K562 (cell line): Measurements from ENCODE around the gene SLC16A5. TPM values are rescaled to one million over a fixed set of nuclear protein-coding genes. Genes with fewer than 3 reads are reported as not detected.

ENCODE experiments used
- BHLHE40 ChIP-seq: IDR thresholded peaks from 2 replicates; pipeline ENCODE4 v1.6.1; 2011; ENCODE audit warnings: low read length, improper control_type of control experiment
- CREM ChIP-seq: IDR thresholded peaks from 2 replicates; pipeline ENCODE4 v1.6.1; 2014; ENCODE audit warnings: antibody characterized with exemption, low read depth
- ETV1 ChIP-seq: fragments of 450-650 bp; conservative IDR thresholded peaks from 2 replicates; pipeline ENCODE4 v1.6.1; 2016; ENCODE audit warnings: missing genetic modification characterization, control low read depth, low read depth, missing compliant biosample characterization
- HDAC1 ChIP-seq, 2 experiments: fragments of 450-650 bp; IDR thresholded peaks; 2 replicates each; pipeline ENCODE4 v1.6.1; 2016 to 2017; ENCODE audit warnings: inconsistent platforms in 1 of 2, mild to moderate bottlenecking in 1 of 2, moderate library complexity in 1 of 2
- L3MBTL2 ChIP-seq: fragments of 450-650 bp; IDR thresholded peaks from 2 replicates; pipeline ENCODE4 v1.6.1; 2016; ENCODE audit warnings: mild to moderate bottlenecking, moderate library complexity
- MECOM ChIP-seq: fragments of 250-450 bp; sonication (Bioruptor Pico); IDR thresholded peaks from 2 replicates; pipeline ENCODE4 v1.8.0; 2022; ENCODE audit warnings: inconsistent platforms
- MTA1 ChIP-seq: fragments of 450-650 bp; IDR thresholded peaks from 2 replicates; pipeline ENCODE4 v1.6.1; 2017; ENCODE audit warnings: borderline replicate concordance
- MTA2 ChIP-seq: fragments of 450-650 bp; IDR thresholded peaks from 2 replicates; pipeline ENCODE4 v1.6.1; 2016; ENCODE audit warnings: low read depth
- NFE2 ChIP-seq: IDR thresholded peaks from 2 replicates; pipeline ENCODE4 v1.6.1; 2014; ENCODE audit warnings: antibody characterized with exemption, low read depth
- NFIC ChIP-seq: fragments of 450-650 bp; IDR thresholded peaks from 2 replicates; pipeline ENCODE4 v1.6.1; 2017; ENCODE audit warnings: mild to moderate bottlenecking, inconsistent platforms
- NR2C2 ChIP-seq, 2 experiments: fragments of 200-800 bp in 1 of 2; sonication (Bioruptor generic) in 1 of 2; sonication (generic) in 1 of 2; formaldehyde crosslinking in 1 of 2; IDR thresholded peaks; 2 replicates each; pipeline versions ENCODE4 v1.6.1 to v1.8.0; 2016 to 2022; ENCODE audit warnings: mild to moderate bottlenecking in 1 of 2, missing compliant biosample characterization in 1 of 2, missing genetic modification characterization in 1 of 2, missing genetic modification reagents in 1 of 2
- RAD21 ChIP-seq, 2 experiments: fragments of 250-450 bp in 1 of 2; fragments of 450-650 bp in 1 of 2; sonication (Bioruptor Pico) in 1 of 2; formaldehyde crosslinking in 1 of 2; IDR thresholded peaks in 1 of 2; conservative IDR thresholded peaks in 1 of 2; 2 replicates each; pipeline versions ENCODE4 v1.4.0 to v1.8.0; 2020 to 2022; ENCODE audit warnings: mild to moderate bottlenecking in 2 of 2, moderate library complexity in 1 of 2
- RBFOX2 ChIP-seq: fragments of 200-400 bp; formaldehyde crosslinking; IDR thresholded peaks from 2 replicates; pipeline ENCODE4 v1.6.1; 2017; ENCODE audit warnings: low read depth, mild to moderate bottlenecking, low read length, moderate library complexity
- TEAD4 ChIP-seq, 2 experiments: sonication (generic) in 1 of 2; formaldehyde crosslinking in 1 of 2; IDR thresholded peaks; 2 replicates each; pipeline versions ENCODE4 v1.6.1 to v1.8.0; 2012 to 2022; ENCODE audit warnings: borderline replicate concordance in 1 of 2, inconsistent platforms in 1 of 2, low read length in 1 of 2, mild to moderate bottlenecking in 1 of 2, missing genetic modification reagents in 1 of 2
- XRCC5 ChIP-seq: fragments of 200-400 bp; formaldehyde crosslinking; IDR thresholded peaks from 2 replicates; pipeline ENCODE4 v1.6.1; 2017; ENCODE audit warnings: low read depth, mild to moderate bottlenecking, low read length
- ZNF197 ChIP-seq: fragments of 200-800 bp; sonication (Bioruptor generic); IDR thresholded peaks from 2 replicates; pipeline ENCODE4 v1.6.1; 2016; ENCODE audit warnings: low read depth, missing genetic modification characterization, missing compliant biosample characterization
- ZNF41 ChIP-seq: fragments of 250-450 bp; sonication (Bioruptor Pico); conservative IDR thresholded peaks from 2 replicates; pipeline ENCODE4 v1.4.0; 2020; ENCODE audit warnings: mild to moderate bottlenecking
- polyA plus RNA-seq, 8 experiments: library from polyadenylated mRNA; depleted of rRNA in 4 of 8; stranded (reverse) in 5 of 8; unstranded in 3 of 8; fragments of >200 nt; fragmentation: Nextera tagmentation in 2 of 8; fragmentation: Illumina TruSeq in 1 of 8; extraction: Ambion mirVana in 2 of 8; extraction: Trizol in 1 of 8; gene quantifications; 2 replicates each; pipeline versions ENCODE4 v1.2.1 to v1.2.3, GENCODE V29; 2011 to 2014; ENCODE audit warnings: inconsistent platforms in 1 of 8, missing spikeins in 1 of 8
- total RNA-seq, 7 experiments: library from RNA; depleted of rRNA in 6 of 7; stranded (reverse); fragments of >200 nt in 6 of 7; fragmentation: Illumina TruSeq in 2 of 7; extraction: Trizol in 2 of 7; gene quantifications; 2 replicates each; pipeline versions ENCODE4 v1.2.1 to v1.2.3, GENCODE V29; 2011 to 2021; ENCODE audit warnings: low replicate concordance in 1 of 7
- TF ChIP-seq, protein P1 (sequence below): fragments of 450-650 bp; IDR thresholded peaks from 2 replicates; pipeline ENCODE4 v1.6.1; 2014; ENCODE audit warnings: low read depth, mild to moderate bottlenecking, moderate library complexity, borderline replicate concordance
- TF ChIP-seq, protein P2 (sequence below), 2 experiments: fragments of 150-350 bp in 1 of 2; IDR thresholded peaks; 2 replicates each; pipeline ENCODE4 v1.6.1; 2012 to 2016; ENCODE audit warnings: low read depth in 2 of 2, low read length in 2 of 2, mild to moderate bottlenecking in 1 of 2, moderate library complexity in 1 of 2
- TF ChIP-seq, protein P3 (sequence below): fragments of 450-650 bp; formaldehyde crosslinking; conservative IDR thresholded peaks from 2 replicates; pipeline ENCODE4 v1.4.0; 2022; ENCODE audit warnings: mild to moderate bottlenecking, missing genetic modification characterization

The SLC16A5 gene
- total and polyA plus RNA-seq, 9 of the 15 experiments (the other 6 are each of a cell fraction or from before 2014, with no cell fraction given), result 0.06 to 2.6 (median 0.91) TPM

DNA sequence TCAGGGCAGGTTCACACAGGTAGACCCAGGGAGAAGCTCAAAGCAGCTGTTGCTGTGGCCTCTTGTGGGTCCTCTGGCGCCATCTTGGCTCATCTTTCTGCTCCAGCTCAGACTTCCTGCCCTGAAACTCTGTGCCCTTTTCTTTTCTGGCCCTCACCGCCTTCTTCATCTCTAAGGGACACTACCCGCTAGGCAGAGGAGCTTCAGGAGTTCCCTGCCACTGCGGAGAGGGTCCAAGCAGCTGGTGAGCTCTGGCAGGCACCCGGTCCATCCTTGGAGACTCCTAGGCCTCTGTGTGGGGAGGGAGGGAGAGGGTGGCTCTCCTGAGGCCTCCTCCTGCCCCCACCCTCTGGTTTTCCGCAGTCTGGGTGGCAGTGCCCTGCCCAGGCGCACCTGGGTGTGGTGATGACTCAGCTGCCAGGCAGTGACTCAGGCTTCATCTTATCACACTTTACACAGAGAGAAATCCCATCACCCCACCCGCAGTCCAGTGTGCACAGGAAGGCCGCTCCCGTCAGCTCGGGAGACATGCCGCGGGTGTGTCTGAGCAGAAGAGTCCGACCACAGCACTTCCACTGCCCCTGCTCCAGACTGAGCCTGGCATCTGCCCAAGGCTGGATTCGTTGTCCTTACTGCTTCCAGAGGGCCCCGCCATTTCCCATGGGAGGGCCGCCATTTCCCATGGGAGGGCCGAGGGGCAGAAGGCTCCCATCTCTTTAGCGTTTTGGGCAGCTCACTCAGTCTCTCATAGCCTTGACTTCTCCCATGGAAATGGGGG, 36.5 kb downstream of the SLC16A5 start (continued):
- TF ChIP-seq XRCC5 (0 out of 2 replicates have a peak, but pooled peaks have one; percentile 53), RBFOX2 (peak; percentile 78), HDAC1 (IDR thresholded peaks at IDR 0.05) (peak in 1 of 2 experiments; percentile 70; a peak in 2 of 4 replicates), NFIC (peak; percentile 72), NFE2 (peak; percentile 98), ETV1 (tag) (0 out of 2 replicates have a peak, but pooled peaks have one; percentile 19), ZNF41 (CRISPR knock-in tag) (peak; percentile 8; the same call in 1 of the 2 replicates), MTA1 (0 out of 2 replicates have a peak, but pooled peaks have one; percentile 69), CREM (peak; percentile 70; the same call in 1 of the 2 replicates), ZNF197 (CRISPR knock-in tag) (0 out of 2 replicates have a peak, but pooled peaks have one; percentile 28), RAD21 (CRISPR knock-in tag; conservative IDR thresholded peaks at IDR 0.05 in 1 of 2, IDR thresholded peaks at IDR 0.05 in 1 of 2) (peak in 1 of 2 experiments; percentile 16; a peak in 1 of 4 replicates), BHLHE40 (peak; percentile 64), L3MBTL2 (peak; percentile 45; the same call in 1 of the 2 replicates), TEAD4 (IDR thresholded peaks at IDR 0.05; ENCODE audit: low read length) (peak; percentile 70), TEAD4 (CRISPR knock-in tag; IDR thresholded peaks at IDR 0.05; ENCODE audit: borderline replicate concordance) (no peak), MECOM (peak; percentile 36; the same call in 1 of the 2 replicates), MTA2 (peak; percentile 73), NR2C2 (CRISPR knock-in tag; IDR thresholded peaks at IDR 0.05) (no peak), NR2C2 (tag; IDR thresholded peaks at IDR 0.05) (peak; percentile 45; the same call in 1 of the 2 replicates)
- TF ChIP-seq, protein P1, sequence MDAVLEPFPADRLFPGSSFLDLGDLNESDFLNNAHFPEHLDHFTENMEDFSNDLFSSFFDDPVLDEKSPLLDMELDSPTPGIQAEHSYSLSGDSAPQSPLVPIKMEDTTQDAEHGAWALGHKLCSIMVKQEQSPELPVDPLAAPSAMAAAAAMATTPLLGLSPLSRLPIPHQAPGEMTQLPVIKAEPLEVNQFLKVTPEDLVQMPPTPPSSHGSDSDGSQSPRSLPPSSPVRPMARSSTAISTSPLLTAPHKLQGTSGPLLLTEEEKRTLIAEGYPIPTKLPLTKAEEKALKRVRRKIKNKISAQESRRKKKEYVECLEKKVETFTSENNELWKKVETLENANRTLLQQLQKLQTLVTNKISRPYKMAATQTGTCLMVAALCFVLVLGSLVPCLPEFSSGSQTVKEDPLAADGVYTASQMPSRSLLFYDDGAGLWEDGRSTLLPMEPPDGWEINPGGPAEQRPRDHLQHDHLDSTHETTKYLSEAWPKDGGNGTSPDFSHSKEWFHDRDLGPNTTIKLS, result no peak
- TF ChIP-seq, protein P2, sequence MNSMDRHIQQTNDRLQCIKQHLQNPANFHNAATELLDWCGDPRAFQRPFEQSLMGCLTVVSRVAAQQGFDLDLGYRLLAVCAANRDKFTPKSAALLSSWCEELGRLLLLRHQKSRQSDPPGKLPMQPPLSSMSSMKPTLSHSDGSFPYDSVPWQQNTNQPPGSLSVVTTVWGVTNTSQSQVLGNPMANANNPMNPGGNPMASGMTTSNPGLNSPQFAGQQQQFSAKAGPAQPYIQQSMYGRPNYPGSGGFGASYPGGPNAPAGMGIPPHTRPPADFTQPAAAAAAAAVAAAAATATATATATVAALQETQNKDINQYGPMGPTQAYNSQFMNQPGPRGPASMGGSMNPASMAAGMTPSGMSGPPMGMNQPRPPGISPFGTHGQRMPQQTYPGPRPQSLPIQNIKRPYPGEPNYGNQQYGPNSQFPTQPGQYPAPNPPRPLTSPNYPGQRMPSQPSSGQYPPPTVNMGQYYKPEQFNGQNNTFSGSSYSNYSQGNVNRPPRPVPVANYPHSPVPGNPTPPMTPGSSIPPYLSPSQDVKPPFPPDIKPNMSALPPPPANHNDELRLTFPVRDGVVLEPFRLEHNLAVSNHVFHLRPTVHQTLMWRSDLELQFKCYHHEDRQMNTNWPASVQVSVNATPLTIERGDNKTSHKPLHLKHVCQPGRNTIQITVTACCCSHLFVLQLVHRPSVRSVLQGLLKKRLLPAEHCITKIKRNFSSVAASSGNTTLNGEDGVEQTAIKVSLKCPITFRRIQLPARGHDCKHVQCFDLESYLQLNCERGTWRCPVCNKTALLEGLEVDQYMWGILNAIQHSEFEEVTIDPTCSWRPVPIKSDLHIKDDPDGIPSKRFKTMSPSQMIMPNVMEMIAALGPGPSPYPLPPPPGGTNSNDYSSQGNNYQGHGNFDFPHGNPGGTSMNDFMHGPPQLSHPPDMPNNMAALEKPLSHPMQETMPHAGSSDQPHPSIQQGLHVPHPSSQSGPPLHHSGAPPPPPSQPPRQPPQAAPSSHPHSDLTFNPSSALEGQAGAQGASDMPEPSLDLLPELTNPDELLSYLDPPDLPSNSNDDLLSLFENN (IDR thresholded peaks at IDR 0.05; ENCODE audit: low read depth in 2 of 2, low read length in 2 of 2), result peak in 1 of 2 experiments; percentile 70; a peak in 1 of 4 replicates
- TF ChIP-seq, protein P3, sequence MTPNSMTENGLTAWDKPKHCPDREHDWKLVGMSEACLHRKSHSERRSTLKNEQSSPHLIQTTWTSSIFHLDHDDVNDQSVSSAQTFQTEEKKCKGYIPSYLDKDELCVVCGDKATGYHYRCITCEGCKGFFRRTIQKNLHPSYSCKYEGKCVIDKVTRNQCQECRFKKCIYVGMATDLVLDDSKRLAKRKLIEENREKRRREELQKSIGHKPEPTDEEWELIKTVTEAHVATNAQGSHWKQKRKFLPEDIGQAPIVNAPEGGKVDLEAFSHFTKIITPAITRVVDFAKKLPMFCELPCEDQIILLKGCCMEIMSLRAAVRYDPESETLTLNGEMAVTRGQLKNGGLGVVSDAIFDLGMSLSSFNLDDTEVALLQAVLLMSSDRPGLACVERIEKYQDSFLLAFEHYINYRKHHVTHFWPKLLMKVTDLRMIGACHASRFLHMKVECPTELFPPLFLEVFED (CRISPR knock-in tag), result 0 out of 2 replicates have a peak, but pooled peaks have one; percentile 53
